ENCODE data around the gene GEN1. TPM values are rescaled to one million over a fixed set of nuclear protein-coding genes. Genes with fewer than 3 reads are reported as not detected.
"Not testable (repeated sequence)": the region's sequence is repeated elsewhere in the genome, so short reads cannot be mapped to it uniquely, and the experiment has no call there.

GEN1 gene
- total RNA-seq, 2 experiments from 2014 or later = 19.8 to 27.6 TPM

GRCh38 chr2:17821535-17822444 lies 67.9 kb downstream of the GEN1 start:
- peaks cover 3% of the 10 kb centered on the region for H3K4me1 Mint-ChIP-seq (ENCODE audit: low read depth)
- H3K9me3 Mint-ChIP-seq = no peaks in the 10 kb centered on the region
- no peak for DNase-seq
- no peak for TF ChIP-seq CTCF (IDR thresholded peaks at IDR 0.05)
- no peaks in the 10 kb centered on the region for H3K36me3 Mint-ChIP-seq (ENCODE audit: low read depth)
- H3K4me3 Mint-ChIP-seq = no peak overlapping the region
- peaks cover 18% of the 10 kb centered on the region for H3K27me3 Mint-ChIP-seq
- POLR2A ChIA-PET = interaction anchor here (0.6 kb wide), 1 partner anchor 13 kb away, joined by 3 read pairs; no protein-coding TSS in a partner anchor
- intact Hi-C loops (cut with micrococcal nuclease) = no loop called here
- no peak for ATAC-seq
- CTCF ChIA-PET = interaction anchor here (3.5 kb wide), 1 partner anchor 9 kb away, joined by 11 read pairs; no protein-coding TSS in a partner anchor
- no peak overlapping the region for H3K27ac Mint-ChIP-seq

GRCh38 chr2:17822445-17823117 lies 68.6 kb downstream of the GEN1 start:
- Mint-ChIP-seq H3K27ac (no peak overlapping the region), H3K36me3 (ENCODE audit: low read depth) (no peaks in the 10 kb centered on the region), H3K4me1 (ENCODE audit: low read depth) (peaks cover 3% of the 10 kb centered on the region), H3K9me3 (no peaks in the 10 kb centered on the region), H3K27me3 (peaks cover 14% of the 10 kb centered on the region), H3K4me3 (no peak overlapping the region)
- DNase-seq = no peak
- ChIA-PET POLR2A (interaction anchor here (0.6 kb wide), 1 partner anchor 12 kb away, joined by 3 read pairs; no protein-coding TSS in a partner anchor), CTCF (no interaction called here)
- no peak for TF ChIP-seq CTCF (IDR thresholded peaks at IDR 0.05)
- ATAC-seq = no peak
- intact Hi-C loops (cut with micrococcal nuclease) = no loop called here

GRCh38 chr2:17823646-17824045 lies 69.7 kb downstream of the GEN1 start:
- DNase-seq; H3K36me3 Mint-ChIP-seq (ENCODE audit: low read depth); H3K9me3 Mint-ChIP-seq; H3K27ac Mint-ChIP-seq; H3K4me3 Mint-ChIP-seq; CTCF ChIA-PET; intact Hi-C loops (cut with micrococcal nuclease); ATAC-seq; H3K4me1 Mint-ChIP-seq (ENCODE audit: low read depth): not testable (repeated sequence)
- peaks cover 17% of the 10 kb centered on the region for H3K27me3 Mint-ChIP-seq
- POLR2A ChIA-PET = interaction anchor here (1.7 kb wide), 1 partner anchor 12 kb away, joined by 4 read pairs; no protein-coding TSS in a partner anchor

GRCh38 chr2:17827316-17827715 lies 73.4 kb downstream of the GEN1 start:
- ATAC-seq = no peak
- no peak for DNase-seq
- H3K4me1 Mint-ChIP-seq (ENCODE audit: low read depth) = peaks cover 2% of the 10 kb centered on the region
- H3K36me3 Mint-ChIP-seq (ENCODE audit: low read depth) = no peaks in the 10 kb centered on the region
- POLR2A ChIA-PET = no interaction called here
- no peaks in the 10 kb centered on the region for H3K9me3 Mint-ChIP-seq
- CTCF ChIA-PET = no interaction called here
- peaks cover 37% of the 10 kb centered on the region for H3K27me3 Mint-ChIP-seq
- intact Hi-C loops (cut with micrococcal nuclease) = no loop called here
- H3K27ac Mint-ChIP-seq = no peak overlapping the region
- TF ChIP-seq CTCF (IDR thresholded peaks at IDR 0.05) = no peak
- H3K4me3 Mint-ChIP-seq = no peak overlapping the region

GRCh38 chr2:17827785-17828184 lies 73.8 kb downstream of the GEN1 start:
- DNase-seq (no peak), ATAC-seq (no peak)
- Mint-ChIP-seq H3K27ac (no peak overlapping the region), H3K36me3 (ENCODE audit: low read depth) (no peaks in the 10 kb centered on the region), H3K4me1 (ENCODE audit: low read depth) (peaks cover 2% of the 10 kb centered on the region), H3K4me3 (no peak overlapping the region), H3K27me3 (peaks cover 38% of the 10 kb centered on the region), H3K9me3 (no peaks in the 10 kb centered on the region)
- TF ChIP-seq CTCF (IDR thresholded peaks at IDR 0.05) = no peak
- intact Hi-C loops (cut with micrococcal nuclease) = no loop called here
- ChIA-PET CTCF (no interaction called here), POLR2A (no interaction called here)
